ENCODE results near the gene SELENOF.
"Not testable (repeated sequence)": the region's sequence is repeated elsewhere in the genome, so short reads cannot be mapped to it uniquely, and the experiment has no call there.

Gene SELENOF

GRCh38 chr1:86854352-86854751 lies 59.6 kb downstream of the SELENOF start:
- no peak for DNase-seq

- DNase-seq: no peak
These were observed 61.0 kb downstream of the SELENOF start for GRCh38 chr1:86852782-86853408.

GRCh38 chr1:86852289-86852688 lies 61.6 kb downstream of the SELENOF start:
- no peak for DNase-seq

GRCh38 chr1:86849756-86850155 lies 64.2 kb downstream of the SELENOF start:
- DNase-seq: no peak

GRCh38 chr1:86848654-86849053 lies 65.3 kb downstream of the SELENOF start:
- DNase-seq: no peak

GRCh38 chr1:86846164-86846647 lies 67.7 kb downstream of the SELENOF start:
- DNase-seq: no peak

GRCh38 chr1:86845514-86845913 lies 68.4 kb downstream of the SELENOF start:
- DNase-seq: no peak

- DNase-seq: no peak
These were observed 72.8 kb downstream of the SELENOF start for GRCh38 chr1:86841116-86841515.

- DNase-seq: peak; percentile 19
These were observed 80.3 kb downstream of the SELENOF start for GRCh38 chr1:86833461-86834215.

GRCh38 chr1:86832433-86832832 lies 81.5 kb downstream of the SELENOF start:
- DNase-seq: no peak

GRCh38 chr1:86829321-86829720 lies 84.6 kb downstream of the SELENOF start:
- DNase-seq: no peak

GRCh38 chr1:86828024-86828423 lies 85.9 kb downstream of the SELENOF start:
- no peak for DNase-seq

GRCh38 chr1:86826856-86827255 lies 87.1 kb downstream of the SELENOF start:
- no peak for DNase-seq

GRCh38 chr1:86825319-86825718 lies 88.6 kb downstream of the SELENOF start:
- DNase-seq: no peak

GRCh38 chr1:86823821-86824500 lies 90.0 kb downstream of the SELENOF start:
- DNase-seq: no peak

- DNase-seq: no peak
These were observed 90.5 kb downstream of the SELENOF start for GRCh38 chr1:86823386-86823785.

- DNase-seq: no peak
These were observed 91.5 kb downstream of the SELENOF start for GRCh38 chr1:86822459-86822858.

- DNase-seq: no peak
These were observed 92.0 kb downstream of the SELENOF start for GRCh38 chr1:86821956-86822355.

GRCh38 chr1:86819970-86820369 lies 94.0 kb downstream of the SELENOF start:
- DNase-seq: not testable (repeated sequence)

- not testable (repeated sequence) for DNase-seq
These were observed 96.6 kb downstream of the SELENOF start for GRCh38 chr1:86817246-86817826.

- not testable (repeated sequence) for DNase-seq
These were observed 99.8 kb downstream of the SELENOF start for GRCh38 chr1:86814118-86814517.

Data from NCI-H2081 treated with DMSO at 0.1 percent for 48 hours (cell line).